NK-92 treated with Interleukin-12 subunit alpha and Interleukin-12 subunit beta, amount 100 ng/mL, for 24 hours (cell line): ENCODE data around the gene NET1.
"Not testable (repeated sequence)": the region's sequence is repeated elsewhere in the genome, so short reads cannot be mapped to it uniquely, and the experiment has no call there.

ENCODE experiments used
- DNase-seq: peaks from one replicate; lab custom pipeline; 2025; lab: John Stamatoyannopoulos, UW

Gene NET1

DNA sequence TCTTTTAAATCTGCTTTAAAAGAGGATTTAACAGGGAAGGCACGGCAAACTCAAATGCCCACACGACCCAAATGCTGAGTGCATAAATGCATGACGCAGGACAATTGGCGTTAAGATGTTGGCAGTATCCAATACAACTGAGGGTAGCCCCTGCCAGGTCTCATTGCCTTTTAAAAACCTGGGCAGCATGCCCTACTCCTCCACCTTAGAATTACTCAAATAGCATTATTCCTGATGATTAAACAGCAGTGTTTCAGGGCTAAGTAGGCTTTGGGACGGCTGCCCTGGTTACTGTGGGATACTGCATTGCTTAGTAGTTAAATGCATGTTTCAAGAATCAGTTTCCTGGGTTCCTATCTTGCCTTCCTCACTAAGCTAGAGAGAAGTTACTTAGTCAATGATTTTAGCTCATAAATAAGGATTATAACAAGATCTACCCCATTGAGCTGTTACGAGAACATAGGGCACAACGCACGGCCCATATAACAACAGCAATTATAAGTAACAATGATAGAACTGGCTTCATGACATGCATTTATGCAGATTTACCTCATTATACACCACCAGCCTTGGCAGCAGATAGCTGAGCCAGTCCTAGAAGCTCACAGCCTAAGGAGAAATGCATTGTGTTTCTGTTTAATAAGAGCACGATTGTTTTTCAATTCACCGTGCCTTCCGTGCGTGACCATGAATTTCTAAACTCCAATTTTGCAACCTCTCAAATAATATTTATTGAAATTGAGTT is 15.6 kb upstream of the NET1 start:
- no peak for DNase-seq

GRCh38 chr10:5399332-5399731 is 13.0 kb upstream of the NET1 start:
- no peak for DNase-seq

DNA sequence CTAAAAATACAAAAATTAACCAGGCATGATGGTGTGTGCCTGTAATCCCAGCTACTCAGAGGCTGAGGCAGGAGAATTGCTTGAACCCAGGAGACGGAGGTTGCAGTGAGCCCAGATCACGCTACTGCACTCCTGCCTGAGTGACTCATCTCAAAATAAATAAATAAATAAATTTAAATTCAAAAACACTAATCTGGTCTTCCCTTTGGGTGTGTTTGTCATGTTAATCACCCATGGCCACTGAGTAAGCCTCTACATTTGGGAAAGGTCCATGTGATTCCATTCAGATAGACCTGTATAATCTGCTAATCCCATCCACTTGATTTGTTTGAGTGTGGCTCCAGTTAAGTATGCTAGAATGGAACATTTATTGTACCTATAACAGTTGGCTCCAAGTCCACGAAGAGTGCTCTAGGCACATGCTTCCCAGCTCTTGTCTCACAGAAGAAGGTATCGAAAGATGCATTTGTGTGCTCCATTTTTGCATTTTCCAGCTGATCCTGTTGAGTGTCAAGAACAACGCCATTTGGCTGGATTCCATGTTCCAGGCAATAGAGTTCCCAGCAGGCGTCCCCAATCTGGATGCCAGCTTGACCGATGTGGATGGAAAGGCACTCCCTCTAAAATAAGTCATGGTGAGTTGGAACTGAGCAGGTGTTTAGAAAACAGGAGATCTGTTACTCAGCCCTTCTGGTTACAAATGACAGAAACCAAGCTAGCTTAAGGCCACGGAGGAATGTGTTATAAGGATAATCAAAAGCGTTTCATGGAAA is 11.7 kb upstream of the NET1 start:
- no peak for DNase-seq

DNA sequence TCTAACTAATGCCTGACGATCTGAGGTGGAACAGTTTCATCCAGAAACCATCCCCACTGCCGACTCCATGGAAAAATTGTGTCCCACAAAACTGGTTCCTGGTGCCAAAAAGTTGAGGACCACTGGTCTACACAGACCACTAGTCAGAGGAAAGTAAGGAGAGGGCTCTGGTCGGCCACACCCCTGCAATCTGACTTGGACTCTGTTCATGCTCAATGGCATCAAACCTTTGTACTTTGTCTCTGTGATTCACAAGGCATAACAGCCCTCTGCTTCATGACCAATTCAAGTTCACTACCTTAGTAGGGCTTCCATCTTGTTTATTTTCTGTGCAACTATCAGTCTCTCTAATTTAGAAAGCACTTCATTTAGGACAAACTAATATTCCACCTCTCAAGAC is 9.6 kb upstream of the NET1 start:
- DNase-seq, result no peak

DNA sequence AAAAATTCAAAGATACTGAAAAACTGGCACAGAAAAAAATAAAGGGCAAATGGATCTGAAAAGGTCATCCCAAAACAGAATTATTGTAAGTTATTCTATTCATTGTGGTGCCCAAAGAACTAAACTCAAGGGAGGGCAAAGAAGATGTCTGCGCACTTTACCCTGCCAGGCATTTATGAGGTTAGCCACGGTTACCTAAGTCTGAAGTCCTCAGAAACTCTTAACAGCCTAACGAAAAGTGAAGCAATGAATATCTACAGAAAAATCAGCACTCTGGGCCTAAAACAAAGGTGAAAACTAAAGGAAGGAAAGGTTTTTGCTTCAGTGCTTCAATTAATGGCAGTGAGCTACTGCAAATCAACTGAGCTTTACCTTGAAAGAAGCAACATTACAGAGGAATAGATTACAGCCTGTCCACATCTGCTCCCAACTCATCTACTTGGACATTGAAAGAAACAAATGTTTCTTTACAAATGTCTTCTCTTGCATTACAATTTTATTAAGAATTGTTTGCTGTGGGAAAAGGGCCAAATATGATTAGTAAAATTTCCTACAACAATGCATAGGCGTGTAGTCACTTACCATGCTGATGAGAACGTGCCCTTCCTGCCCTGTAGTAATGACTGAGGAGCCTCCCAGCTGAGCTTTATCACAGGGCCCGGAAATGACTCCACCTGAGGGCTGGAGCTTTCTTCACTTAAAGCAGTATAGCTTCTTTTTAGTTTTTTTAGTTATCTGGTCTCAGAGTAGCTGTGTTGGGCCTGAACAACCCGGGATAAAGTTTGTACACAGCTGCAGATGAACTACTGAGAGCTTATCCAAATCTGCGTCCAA is 7.9 kb upstream of the NET1 start, which contains the start of gene TUBAL3:
Gene TUBAL3 (minus strand): TSS at position 621 of the 834 bp plus-strand sequence. CDS start 36 bp downstream, at position 585.
- DNase-seq, result no peak

DNA sequence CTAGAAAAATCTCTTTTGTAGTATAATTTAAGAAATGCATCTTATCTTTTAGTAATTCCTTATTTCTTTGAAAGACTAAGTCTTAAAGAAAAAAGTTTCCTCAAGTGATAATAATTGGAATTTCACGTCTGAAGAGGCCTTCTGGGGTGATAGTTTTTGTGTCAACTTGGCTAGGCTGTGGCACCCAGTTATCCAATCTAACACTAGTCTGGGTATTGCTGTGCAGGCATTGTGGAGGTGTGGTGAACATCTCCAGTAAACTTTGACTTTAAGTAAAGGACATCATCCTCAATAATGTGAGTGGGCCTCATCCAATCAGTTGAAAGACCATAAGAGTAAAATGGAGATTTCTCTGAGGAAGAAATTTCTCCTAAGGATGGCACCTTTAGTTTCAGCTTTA is 5.4 kb upstream of the NET1 start:
- DNase-seq, result no peak

DNA sequence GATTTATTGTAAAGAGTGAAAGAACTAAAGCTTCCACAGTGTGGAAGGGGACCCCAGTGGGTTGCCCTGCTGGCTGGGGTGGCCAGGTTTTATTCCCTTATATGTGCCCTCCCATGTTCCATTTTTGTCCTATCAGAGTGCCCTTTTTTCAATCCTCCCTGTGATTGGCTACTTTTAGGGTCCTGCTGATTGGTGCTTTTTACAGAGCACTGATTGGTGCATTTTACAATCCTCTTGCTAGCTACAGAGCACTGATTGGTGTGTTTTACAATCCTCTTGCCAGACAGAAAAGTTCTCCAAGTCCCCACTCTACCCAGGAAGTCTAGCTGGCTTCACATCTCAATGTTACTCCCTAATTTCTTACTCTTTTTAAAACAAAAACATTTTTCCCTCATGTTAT is 1.6 kb upstream of the NET1 start:
- not testable (repeated sequence) for DNase-seq

GRCh38 chr10:5411941-5412276 is 448 bp upstream of the NET1 start:
- DNase-seq, result no peak

GRCh38 chr10:5413012-5413938 is 918 bp downstream of the NET1 start:
- no peak for DNase-seq

GRCh38 chr10:5416981-5417380 is 4.6 kb downstream of the NET1 start:
- DNase-seq, result no peak

DNA sequence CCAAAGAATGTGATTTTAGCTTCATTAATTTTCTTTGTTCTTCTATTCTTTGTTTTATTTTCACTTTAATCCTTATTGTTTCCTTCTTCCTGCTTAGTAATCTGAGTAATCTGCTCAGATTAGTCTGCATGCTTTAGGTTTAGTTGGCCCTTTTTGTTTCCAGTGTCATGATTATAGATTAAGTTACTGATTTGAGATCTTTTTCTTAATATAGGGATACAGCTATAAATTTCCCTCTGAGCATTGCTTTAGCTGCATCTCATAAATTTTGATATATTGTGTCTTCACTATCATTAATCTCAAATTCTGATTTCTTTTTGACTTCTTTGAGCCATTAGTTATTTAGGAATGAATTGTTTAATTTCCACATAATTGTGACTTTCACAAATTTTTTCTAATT is 6.2 kb downstream of the NET1 start:
- no peak for DNase-seq

GRCh38 chr10:5419466-5420094 is 7.2 kb downstream of the NET1 start:
- no peak for DNase-seq

DNA sequence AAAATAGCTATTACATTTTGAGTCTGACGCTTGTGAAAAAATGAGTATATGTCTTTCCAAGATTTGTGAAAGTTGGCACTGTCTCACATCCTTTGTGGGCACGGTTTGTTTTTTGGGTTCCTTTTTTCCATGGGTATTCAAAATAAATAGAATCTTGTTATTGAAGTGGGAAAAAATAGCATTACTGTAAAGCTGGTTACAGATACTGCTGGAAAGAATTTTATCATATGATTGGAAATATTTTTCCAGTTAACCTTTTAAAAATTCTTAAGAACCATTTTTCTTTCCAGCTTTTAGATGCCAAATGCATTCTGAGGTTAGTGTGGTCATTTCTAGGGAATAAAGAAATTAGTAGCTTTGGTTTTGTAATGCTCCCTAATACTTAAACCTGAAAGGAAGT is 11.4 kb downstream of the NET1 start:
- no peak for DNase-seq

GRCh38 chr10:5424751-5425150 is 12.4 kb downstream of the NET1 start:
- no peak for DNase-seq

DNA sequence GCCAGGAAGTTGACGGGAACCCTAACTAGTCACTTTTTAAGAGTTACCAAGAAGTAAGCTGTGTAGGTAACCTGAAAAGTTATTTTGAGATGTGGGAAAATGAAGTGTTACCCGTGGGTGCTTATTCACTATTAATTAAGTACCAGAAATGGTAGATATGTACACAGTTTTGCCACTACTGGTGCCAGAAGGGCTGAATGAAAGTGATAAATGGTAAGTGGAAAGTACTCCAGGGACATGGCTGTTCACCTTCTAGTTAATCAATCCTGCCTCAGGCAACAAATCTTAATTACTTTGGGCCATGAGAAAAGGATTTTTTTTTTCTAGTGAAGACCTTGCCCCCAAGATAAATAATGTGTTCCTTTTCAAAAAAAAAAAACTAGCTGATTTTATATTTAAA is 15.8 kb downstream of the NET1 start:
- DNase-seq, result no peak

GRCh38 chr10:5433182-5433581 is 20.8 kb downstream of the NET1 start:
- DNase-seq, result no peak

DNA sequence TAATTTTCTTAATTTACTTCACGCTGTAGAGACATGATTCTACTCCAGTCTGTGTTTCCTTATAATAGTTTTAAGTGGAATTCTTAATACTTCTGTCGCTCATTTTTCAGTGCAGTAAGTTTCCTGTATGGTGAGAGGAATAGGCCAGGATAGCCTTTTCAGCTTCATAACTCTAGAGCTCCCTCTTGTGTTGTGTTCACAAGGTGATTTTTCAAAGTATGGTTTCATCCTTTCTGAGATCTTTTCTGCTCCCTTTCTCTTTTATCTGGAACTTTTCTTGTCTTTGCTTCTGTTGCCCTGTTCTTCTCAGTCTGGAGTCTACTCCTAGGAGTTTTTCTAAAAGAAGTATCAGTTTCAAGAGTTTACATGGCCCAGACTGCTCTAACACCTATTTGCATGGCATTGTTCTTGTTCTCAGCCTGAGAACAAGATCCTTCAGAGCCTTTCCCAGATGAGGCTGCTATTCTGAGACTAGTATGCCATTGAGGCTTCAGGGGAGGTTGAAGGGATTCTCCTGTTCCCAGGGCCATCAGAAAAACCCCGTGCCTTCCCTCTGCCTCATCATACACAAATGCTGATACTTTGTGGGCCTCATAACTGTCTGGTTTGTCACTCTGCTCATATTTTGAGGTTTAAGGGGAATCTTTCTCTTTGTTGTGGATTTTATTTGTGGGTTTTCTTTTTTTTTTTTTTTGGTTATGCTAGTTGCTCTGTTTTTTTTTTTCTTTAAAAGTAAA is 21.8 kb downstream of the NET1 start:
- DNase-seq, result no peak

DNA sequence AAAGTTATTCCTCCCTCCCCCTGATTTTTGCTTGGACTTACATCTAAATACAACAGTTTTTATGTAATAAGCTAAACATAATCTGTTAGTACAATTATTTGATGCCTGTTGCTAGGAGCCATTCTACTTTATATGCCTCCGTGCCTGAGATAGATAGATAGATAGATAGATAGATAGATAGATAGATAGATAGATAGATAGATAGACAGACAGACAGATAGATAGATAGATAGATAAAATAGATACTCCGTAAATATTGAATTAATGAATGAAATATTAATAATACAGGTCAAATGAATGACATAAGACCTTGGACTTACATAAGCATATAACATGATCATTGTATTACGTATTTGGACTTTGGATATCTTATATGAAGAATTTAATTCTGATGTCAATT is 23.0 kb downstream of the NET1 start:
- DNase-seq, result no peak

- DNase-seq, result no peak
Observed at GRCh38 chr10:5440206-5440605, 27.8 kb downstream of the NET1 start.

GRCh38 chr10:5441106-5441505 is 28.7 kb downstream of the NET1 start:
- DNase-seq, result no peak
